GM18499 (cell line): ENCODE measurements around the gene C11orf68.

ENCODE experiments used
- ATAC-seq: cut with Tn5 transposase; IDR thresholded peaks from one replicate; pipeline ENCODE4 v1.9.1; 2021; ENCODE audit warnings: moderate number of reproducible peaks; ENCODE audit not compliant: insufficient read depth, unreplicated experiment

The C11orf68 gene

DNA sequence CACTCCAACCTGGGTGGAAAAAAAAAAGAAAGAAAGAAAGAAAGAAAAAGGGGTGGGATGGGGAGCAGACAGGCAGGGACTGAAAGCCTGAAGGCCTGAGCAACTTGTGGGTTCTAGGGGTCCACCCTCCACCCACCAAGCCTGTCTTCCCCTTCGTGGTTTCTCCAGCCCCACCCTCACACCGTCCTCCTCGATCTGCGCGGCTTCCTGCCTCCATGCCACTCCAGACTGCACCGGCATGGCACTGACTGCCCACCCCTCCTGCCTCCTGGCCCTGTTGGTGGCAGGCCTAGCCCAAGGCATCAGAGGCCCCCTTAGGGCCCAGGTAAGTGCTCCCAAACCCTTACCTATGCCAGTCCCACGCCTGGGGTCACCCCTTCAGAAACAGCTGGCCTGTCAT is 39.2 kb downstream of the C11orf68 start, which contains the start of gene CTSW:
Gene CTSW, plus strand, starts transcription at position 221 of the 400 bp plus-strand sequence. Its CDS starts 18 bp downstream, at position 239.
- ATAC-seq = no peak

DNA sequence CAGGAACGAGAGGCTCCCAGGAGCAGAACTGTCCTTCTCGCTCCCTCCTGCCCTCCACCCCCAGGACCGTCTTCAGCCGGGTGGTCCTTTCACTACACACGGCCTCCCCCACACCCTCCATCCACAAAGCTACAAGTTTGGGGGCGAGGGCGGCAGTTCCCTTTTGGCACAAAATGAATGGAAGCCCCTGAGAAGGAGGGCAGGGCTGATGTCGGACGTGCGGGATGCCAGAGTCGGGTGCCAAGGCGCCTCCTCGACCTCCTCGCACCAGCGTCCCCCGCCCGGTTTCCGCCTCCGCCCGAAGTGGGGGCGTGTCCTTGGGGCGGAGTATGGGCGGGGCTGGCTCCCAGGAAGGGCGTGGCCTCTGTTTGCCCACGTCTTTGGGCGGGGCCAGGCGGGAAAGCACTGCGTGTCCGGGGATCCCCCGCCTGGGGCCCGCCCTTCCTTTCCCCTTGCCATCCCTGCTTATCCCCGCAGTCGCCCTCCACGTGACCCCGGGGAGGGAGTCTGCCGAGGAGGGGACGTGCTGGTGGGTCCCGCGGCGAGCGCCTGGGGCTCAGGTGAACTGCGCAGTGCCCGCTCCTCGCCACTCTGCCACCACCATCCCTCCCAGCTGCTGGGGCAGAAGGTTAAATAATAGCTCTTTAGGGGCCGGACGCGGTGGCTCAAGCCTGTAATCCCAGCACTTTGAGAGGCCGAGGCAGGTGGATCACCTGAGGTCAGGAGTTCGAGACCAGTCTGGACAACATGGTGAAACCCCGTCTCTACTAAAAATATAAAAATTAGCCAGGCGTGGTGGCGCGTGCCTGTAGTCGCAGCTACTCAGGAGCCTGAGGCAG is 45.3 kb downstream of the C11orf68 start:
- ATAC-seq = peak; percentile 46

DNA sequence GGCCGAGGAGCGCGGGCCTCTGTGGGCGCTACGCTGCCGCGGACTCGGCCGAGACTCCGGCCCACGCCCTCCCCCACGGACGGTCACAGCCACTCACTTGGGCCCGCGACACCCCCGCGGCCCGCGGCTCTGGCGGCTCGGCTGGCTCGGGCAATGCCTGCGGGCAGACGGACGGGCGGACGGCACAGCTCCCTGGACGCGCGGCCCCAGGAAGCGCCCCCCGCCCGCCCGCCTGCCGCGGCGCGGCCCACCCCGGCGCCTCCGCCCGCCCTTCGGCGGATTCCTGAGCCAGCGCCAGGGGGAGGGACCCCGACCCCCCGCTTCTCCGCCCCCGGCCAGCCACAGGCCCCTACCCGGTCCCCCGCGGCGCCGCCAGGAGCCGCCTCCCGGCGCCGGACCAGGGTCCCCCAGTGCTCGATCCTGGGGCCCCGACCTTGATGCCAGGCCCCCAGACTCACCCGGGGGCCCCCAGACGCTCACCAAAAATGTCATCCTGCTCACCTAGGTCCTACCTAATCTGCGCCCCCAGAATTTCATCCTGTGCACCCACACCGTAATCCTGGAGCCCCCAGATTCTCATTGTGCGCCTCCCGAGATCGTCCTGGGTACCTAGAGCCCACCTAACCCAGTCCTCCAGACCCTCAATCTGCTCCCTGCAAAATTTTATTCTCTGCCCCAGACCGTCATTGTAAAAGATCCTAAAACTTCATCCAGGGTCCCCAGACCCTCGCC is 46.1 kb downstream of the C11orf68 start, which contains the start of gene EFEMP2:
Gene EFEMP2, minus strand, starts transcription at position 215 of the 732 bp plus-strand sequence. CDS start 446 bp downstream, outside the sequence.
- ATAC-seq = no peak

DNA sequence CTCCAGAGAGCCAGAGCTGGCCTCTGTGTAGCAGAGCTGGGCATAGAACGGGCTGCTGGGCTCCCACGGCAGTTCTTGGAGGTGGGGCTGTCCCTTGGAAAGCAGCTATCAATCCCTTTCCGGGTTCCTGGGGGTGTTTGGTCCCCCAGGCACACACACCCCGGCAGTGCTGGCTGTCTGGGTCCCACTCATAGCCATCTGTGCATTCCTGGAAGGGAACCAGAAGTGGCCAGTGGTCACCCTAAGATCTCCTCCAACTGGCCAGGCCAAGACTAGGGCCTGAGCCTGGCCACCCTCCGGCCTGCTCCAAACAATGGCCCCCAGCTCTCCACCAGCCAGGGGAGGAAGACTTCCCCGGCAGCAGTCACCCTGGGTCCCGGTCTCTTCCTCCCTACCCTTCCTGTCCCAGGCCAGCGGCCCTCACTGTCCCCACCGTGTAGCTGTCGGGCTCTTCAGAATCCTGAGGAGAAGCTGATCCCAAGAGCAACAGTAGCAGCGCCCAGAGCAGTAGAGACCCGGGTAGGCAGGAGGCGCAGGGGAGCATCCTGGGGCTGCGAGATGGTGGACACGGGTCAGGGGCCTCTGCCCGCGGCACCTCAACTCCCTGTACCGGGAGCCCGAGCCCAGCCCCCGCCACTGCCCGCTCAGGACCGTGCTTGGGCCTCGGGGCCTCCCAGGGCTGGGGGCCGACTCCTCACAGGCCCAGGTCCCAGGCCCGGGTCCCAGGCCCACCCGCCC is 46.9 kb downstream of the C11orf68 start:
- no peak for ATAC-seq

GRCh38 chr11:65870706-65871681 is 47.9 kb downstream of the C11orf68 start:
- ATAC-seq = no peak

- no peak for ATAC-seq
Measured at GRCh38 chr11:65870307-65870658, 48.6 kb downstream of the C11orf68 start.

- no peak for ATAC-seq
Measured at GRCh38 chr11:65869643-65870306, 49.1 kb downstream of the C11orf68 start.

- ATAC-seq = no peak
Measured at GRCh38 chr11:65868907-65869306, 50.0 kb downstream of the C11orf68 start.

- no peak for ATAC-seq
Measured at GRCh38 chr11:65868076-65868667, 50.7 kb downstream of the C11orf68 start.

DNA sequence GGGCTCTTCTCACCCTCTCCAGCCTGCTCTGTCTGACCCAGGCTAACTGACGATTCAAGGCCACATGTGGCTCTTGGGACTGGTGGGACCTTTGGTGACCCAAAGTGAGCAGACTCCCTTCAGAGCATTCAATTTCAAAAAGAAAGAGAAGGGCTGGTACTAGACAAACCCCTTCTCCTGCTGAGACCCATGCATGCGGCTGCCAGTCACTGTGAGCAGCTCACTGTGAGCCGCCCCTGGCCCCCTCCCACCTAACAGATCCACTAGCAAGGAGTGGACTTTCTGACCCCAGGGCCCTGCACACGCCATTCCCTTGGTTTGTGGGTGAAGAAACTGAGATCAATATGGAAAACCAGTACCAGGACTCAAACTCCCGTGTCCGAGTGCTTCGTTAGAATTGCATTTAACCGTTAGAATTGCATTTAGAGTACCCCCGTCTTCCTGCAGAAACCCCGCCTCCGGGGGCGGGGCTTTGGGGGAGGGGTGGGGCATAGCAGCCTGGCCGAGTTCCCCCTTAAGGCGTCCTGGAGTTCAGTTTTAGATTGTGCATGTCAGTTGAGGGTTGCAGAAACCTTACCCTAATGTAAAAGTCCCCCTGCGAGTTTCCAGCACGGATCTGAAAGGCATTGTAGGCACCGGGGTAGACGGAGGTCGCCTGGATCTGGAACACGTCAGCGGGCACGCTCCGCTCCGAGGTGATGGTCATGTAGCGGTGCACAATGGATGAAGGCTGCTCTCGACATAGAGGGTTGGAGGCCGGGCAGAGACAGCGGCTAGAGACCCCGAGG is 51.4 kb downstream of the C11orf68 start:
- no peak for ATAC-seq
